Fibroblast of the aortic adventitia (primary cell): ENCODE data around the gene SLC38A2. TPM values are rescaled to one million over a fixed set of nuclear protein-coding genes. Genes with fewer than 3 reads are reported as not detected.

Experiments used
- DNase-seq: peaks from one replicate; pipeline ENCODE4 v3.0.0-alpha.2; 2010; ENCODE audit warnings: low read depth
- H3K4me3 ChIP-seq: 2 replicates; pipeline ENCODE4 v1.5.1; 2011; ENCODE audit warnings: low read depth, mild to moderate bottlenecking, control low read depth, low read length, moderate library complexity
- total RNA-seq: library from RNA; depleted of rRNA; stranded (reverse); fragments of >200 nt; gene quantifications from 2 replicates; pipeline ENCODE4 v1.2.3, GENCODE V29; 2012; ENCODE audit warnings: low replicate concordance
- TF ChIP-seq, protein P1 (sequence below): IDR thresholded peaks from 2 replicates; pipeline ENCODE4 v1.5.1; 2011; ENCODE audit warnings: mild to moderate bottlenecking, low read length, control low read depth, inconsistent platforms; ENCODE audit not compliant: insufficient read depth

The SLC38A2 gene
- total RNA-seq, 1 donor, result 1,239 TPM

DNA sequence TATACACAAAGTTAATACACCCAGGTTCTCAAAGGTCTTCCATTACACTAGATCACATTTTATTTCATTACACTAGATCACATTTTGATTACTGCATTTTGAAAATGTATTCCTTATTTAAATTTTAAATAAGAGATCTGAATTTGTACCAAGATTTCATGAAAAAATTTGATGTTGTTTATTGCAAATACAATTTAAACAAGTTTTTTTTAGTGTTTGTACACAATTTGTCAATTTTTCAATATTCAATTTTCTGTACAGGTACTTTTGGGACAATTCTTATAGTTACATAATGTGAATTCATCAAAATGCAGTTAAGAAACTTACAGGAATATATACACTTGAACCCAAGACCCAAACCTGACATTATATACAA, 14.3 kb downstream of the SLC38A2 start:
- TF ChIP-seq, protein P1, sequence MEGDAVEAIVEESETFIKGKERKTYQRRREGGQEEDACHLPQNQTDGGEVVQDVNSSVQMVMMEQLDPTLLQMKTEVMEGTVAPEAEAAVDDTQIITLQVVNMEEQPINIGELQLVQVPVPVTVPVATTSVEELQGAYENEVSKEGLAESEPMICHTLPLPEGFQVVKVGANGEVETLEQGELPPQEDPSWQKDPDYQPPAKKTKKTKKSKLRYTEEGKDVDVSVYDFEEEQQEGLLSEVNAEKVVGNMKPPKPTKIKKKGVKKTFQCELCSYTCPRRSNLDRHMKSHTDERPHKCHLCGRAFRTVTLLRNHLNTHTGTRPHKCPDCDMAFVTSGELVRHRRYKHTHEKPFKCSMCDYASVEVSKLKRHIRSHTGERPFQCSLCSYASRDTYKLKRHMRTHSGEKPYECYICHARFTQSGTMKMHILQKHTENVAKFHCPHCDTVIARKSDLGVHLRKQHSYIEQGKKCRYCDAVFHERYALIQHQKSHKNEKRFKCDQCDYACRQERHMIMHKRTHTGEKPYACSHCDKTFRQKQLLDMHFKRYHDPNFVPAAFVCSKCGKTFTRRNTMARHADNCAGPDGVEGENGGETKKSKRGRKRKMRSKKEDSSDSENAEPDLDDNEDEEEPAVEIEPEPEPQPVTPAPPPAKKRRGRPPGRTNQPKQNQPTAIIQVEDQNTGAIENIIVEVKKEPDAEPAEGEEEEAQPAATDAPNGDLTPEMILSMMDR, result no peak
- no peak for DNase-seq
- no peak overlapping the region for H3K4me3 ChIP-seq

DNA sequence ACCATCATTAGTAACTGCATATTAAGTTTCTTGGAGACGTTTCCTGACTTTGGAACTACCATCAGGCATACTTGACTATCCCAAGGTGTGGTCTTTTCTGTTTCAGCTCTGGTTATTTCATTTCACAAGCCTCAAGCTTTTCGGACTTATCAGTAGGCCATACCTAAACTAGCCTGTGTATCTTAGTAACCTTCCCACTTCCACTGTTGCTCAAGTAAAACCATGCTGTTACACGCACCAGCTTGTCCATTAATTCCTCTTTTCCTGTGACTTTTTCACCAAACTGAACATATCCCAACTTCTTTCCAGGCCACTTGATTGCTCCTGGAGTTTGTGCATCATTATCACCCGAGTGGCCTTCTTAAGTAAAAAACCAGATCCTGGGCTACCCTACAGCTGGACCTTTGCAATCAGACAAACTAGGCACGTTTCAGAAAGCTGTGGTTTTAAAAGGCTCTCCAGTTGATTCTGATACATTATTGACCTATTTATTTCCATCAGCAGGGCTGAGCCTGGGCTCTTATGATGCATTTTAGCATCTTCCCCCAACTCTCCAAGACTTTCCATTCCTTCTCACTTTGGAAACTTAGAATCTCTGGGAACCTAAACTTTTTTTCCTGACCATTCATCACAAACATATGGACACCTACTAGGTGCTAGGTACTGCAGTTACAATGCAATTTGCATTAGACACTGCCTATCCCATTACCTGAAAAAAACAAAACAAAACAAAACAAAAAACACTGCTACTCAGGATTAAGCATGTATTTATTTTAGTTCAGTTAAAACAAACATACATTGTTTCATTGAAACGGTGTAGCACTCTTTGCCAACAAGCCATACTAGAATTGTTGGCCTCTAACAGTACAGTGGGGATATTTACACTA, 14.9 kb downstream of the SLC38A2 start:
- TF ChIP-seq, protein P1, result no peak
- peak; percentile 94 for DNase-seq
- no peak overlapping the region for H3K4me3 ChIP-seq

DNA sequence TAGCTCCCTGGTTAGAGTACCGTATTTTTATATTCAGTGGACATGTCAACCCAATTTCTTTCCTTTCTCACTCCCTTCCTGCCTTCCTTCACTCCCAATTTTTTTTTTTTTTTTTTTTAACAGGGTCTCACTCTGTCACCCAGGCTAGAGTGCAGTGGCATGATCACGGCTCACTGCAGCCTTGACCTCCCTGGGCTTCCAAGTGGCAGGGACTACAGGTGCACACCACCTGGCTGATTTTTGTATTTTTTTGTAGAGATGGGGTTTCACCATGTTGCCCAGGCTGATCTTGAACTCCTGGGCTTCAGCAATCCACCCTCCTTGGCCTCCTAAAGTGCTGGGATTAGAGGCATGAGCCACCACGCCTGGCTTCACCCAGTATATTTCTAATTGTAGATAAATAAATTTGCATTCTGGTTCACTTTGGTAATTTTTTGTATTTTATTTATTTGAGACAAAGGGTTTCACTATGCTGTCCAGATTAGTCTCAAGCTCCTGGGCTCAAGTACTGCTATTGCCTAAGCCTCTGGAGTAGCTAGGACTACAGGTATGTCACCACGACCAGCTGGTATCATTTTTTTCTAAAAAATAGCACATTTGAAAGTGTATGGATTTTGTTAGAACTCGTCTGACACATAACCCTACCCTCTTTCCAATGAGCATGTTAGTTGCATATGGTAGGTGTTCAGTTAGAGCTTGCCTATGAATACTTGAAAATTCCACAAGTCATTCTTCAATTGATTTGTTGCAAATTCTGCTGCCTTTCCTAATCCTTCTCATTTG, 15.7 kb downstream of the SLC38A2 start:
- H3K4me3 ChIP-seq, result no peak overlapping the region
- TF ChIP-seq, protein P1, result no peak
- no peak for DNase-seq

- TF ChIP-seq, protein P1, result no peak
- DNase-seq, result no peak
- H3K4me3 ChIP-seq, result no peak overlapping the region
Measured at GRCh38 chr12:46354802-46355199, 17.8 kb downstream of the SLC38A2 start.

- DNase-seq, result no peak
- H3K4me3 ChIP-seq, result no peak overlapping the region
- TF ChIP-seq, protein P1, result no peak
Measured at GRCh38 chr12:46354111-46354801, 18.3 kb downstream of the SLC38A2 start.

- no peak overlapping the region for H3K4me3 ChIP-seq
- TF ChIP-seq, protein P1, result no peak
- peak; percentile 28 for DNase-seq
Measured at GRCh38 chr12:46351886-46352650, 20.5 kb downstream of the SLC38A2 start.
